K562 (cell line): ENCODE measurements around the gene CASR. TPM values are rescaled to one million over a fixed set of nuclear protein-coding genes. Genes with fewer than 3 reads are reported as not detected.

Source experiments
- ATAC-seq: fragments of 200-7000 bp; cut with Tn5 transposase; 3 replicates; pipeline ENCODE4 v1.9.1; 2020; ENCODE audit warnings: moderate library complexity
- BruUV-seq: library from RNA; stranded (reverse); fragments of 400-500 nt; replicated peaks from 2 replicates; lab custom pipeline; 2021; lab: Mats Ljungman, UMichigan
- CTCF ChIA-PET: fragments of 300-600 bp; formaldehyde crosslinking; extraction: SDS; loops from one replicate; lab custom pipeline; 2021; ENCODE audit warnings: low intra/inter-chr PET ratio; lab: Yijun Ruan, JAX
- POLR2A ChIA-PET: fragments of 300-600, 350-650 bp; sonication (Branson Sonifier 250); formaldehyde crosslinking; extraction: SDS; loops from one replicate; lab custom pipeline; 2021; ENCODE audit warnings: antibody characterized with exemption, inconsistent platforms; lab: Yijun Ruan, JAX
- DNase-seq, 4 experiments: peaks; one replicate each; pipeline versions ENCODE4 v3.0.0 to v3.0.0-alpha.2; 2011 to 2018; ENCODE audit warnings: low spot score in 3 of 4, mixed read lengths in 3 of 4; ENCODE audit errors: extremely low read depth in 1 of 4
- FAIRE-seq: peaks from 2 replicates; lab custom pipeline; 2011; peaks lifted over from hg19 to GRCh38; lab: Jason Lieb, UNC
- H2AFZ ChIP-seq: 2 replicates; pipeline ENCODE4 v1.6.0; 2011; ENCODE audit warnings: low read depth, low read length, control low read depth, inconsistent platforms
- H3K27ac ChIP-seq: fragments of 200-600 bp; 3 replicates; pipeline ENCODE4 v1.8.0; 2011; ENCODE audit warnings: low read depth, mild to moderate bottlenecking, control low read depth, inconsistent platforms, low read length, moderate library complexity, mixed read lengths; ENCODE audit errors: extremely low read depth
- H3K27me3 ChIP-seq, 2 experiments: fragments of 300-600 bp in 1 of 2; 2 replicates in 1 of 2; 3 replicates in 1 of 2; pipeline versions ENCODE4 v1.6.0 to v1.8.0; 2011; ENCODE audit warnings: inconsistent platforms in 2 of 2, low read length in 2 of 2, mild to moderate bottlenecking in 1 of 2, mixed read lengths in 1 of 2, moderate library complexity in 1 of 2; ENCODE audit not compliant: control insufficient read depth in 2 of 2, insufficient read depth in 2 of 2
- H3K36me3 ChIP-seq: fragments of 300-600 bp; 3 replicates; pipeline ENCODE4 v1.8.0; 2011; ENCODE audit warnings: mild to moderate bottlenecking, low read length, inconsistent platforms; ENCODE audit not compliant: control insufficient read depth, insufficient read depth
- H3K4me1 ChIP-seq, 2 experiments: fragments of 200-600 bp in 1 of 2; replicated peaks in 1 of 2; 2 replicates in 1 of 2; 3 replicates in 1 of 2; pipeline versions ENCODE4 v1.5.1 to v1.8.0; 2011; ENCODE audit warnings: inconsistent platforms in 2 of 2, low read length in 2 of 2, mild to moderate bottlenecking in 1 of 2, mixed read lengths in 1 of 2, moderate library complexity in 1 of 2; ENCODE audit not compliant: control insufficient read depth in 2 of 2, insufficient read depth in 2 of 2
- H3K4me2 ChIP-seq: 2 replicates; pipeline ENCODE4 v1.6.1; 2011; ENCODE audit warnings: low read length, control low read depth, inconsistent platforms, mixed read lengths; ENCODE audit not compliant: insufficient read depth
- H3K4me3 ChIP-seq: fragments of 200-600 bp; sonication (generic), shearing (Covaris generic); 2 replicates; pipeline ENCODE4 v1.5.1; 2016; ENCODE audit warnings: control low read depth, inconsistent platforms
- H3K79me2 ChIP-seq: fragments of 200-600 bp; 3 replicates; pipeline ENCODE4 v1.8.0; 2011; ENCODE audit warnings: low read length, inconsistent platforms; ENCODE audit not compliant: control insufficient read depth, insufficient read depth
- H3K9ac ChIP-seq, 2 experiments: 2 replicates each; pipeline versions ENCODE4 v1.6.0 to v1.6.1; 2011; ENCODE audit warnings: low read depth in 2 of 2, low read length in 2 of 2, control low read depth in 1 of 2, inconsistent platforms in 1 of 2, mild to moderate bottlenecking in 1 of 2, mixed read lengths in 1 of 2; ENCODE audit not compliant: insufficient read depth in 1 of 2
- H3K9me1 ChIP-seq: one replicate; pipeline ENCODE4 v1.6.0; 2011; ENCODE audit warnings: inconsistent platforms, mild to moderate bottlenecking, low read length, moderate library complexity; ENCODE audit not compliant: control insufficient read depth, insufficient read depth
- H3K9me3 ChIP-seq: replicated peaks from 2 replicates; pipeline ENCODE4 v1.5.1; 2011; ENCODE audit warnings: low read depth, low read length, inconsistent platforms; ENCODE audit not compliant: control insufficient read depth, insufficient read depth
- H4K20me1 ChIP-seq: replicated peaks from 2 replicates; pipeline ENCODE4 v1.6.1; 2011; ENCODE audit warnings: low read length, inconsistent platforms, mixed read lengths; ENCODE audit not compliant: control insufficient read depth, insufficient read depth
- CREBBP ChIP-seq: IDR thresholded peaks from one replicate; pipeline ENCODE4 v1.6.1; 2012; ENCODE audit warnings: low read depth, mild to moderate bottlenecking, control low read depth, inconsistent platforms, low read length
- HDAC1 ChIP-seq, 2 experiments: fragments of 450-650 bp; IDR thresholded peaks; 2 replicates each; pipeline ENCODE4 v1.6.1; 2016 to 2017; ENCODE audit warnings: inconsistent platforms in 1 of 2, mild to moderate bottlenecking in 1 of 2, moderate library complexity in 1 of 2
- HNRNPLL ChIP-seq: fragments of 200-400 bp; formaldehyde crosslinking; IDR thresholded peaks from 2 replicates; pipeline ENCODE4 v1.6.1; 2017; ENCODE audit warnings: low read length, low read depth, mild to moderate bottlenecking; ENCODE audit not compliant: poor library complexity, severe bottlenecking
- MCM2 ChIP-seq: fragments of 450-650 bp; IDR thresholded peaks from 2 replicates; pipeline ENCODE4 v1.6.1; 2017; ENCODE audit warnings: low read depth, mild to moderate bottlenecking
- SIN3A ChIP-seq, 2 experiments: fragments of 150-350 bp in 1 of 2; IDR thresholded peaks; 2 replicates each; pipeline ENCODE4 v1.6.1; 2011 to 2016; ENCODE audit warnings: borderline replicate concordance in 2 of 2, low read depth in 2 of 2, low read length in 2 of 2, mild to moderate bottlenecking in 2 of 2, moderate library complexity in 2 of 2; ENCODE audit not compliant: control insufficient read depth in 1 of 2
- SIN3B ChIP-seq: fragments of 450-650 bp; IDR thresholded peaks from 2 replicates; pipeline ENCODE4 v1.6.1; 2017; ENCODE audit warnings: low read depth, mild to moderate bottlenecking, moderate library complexity
- TFAM ChIP-seq: fragments of 250-450 bp; sonication (Bioruptor Pico); conservative IDR thresholded peaks from 2 replicates; pipeline ENCODE4 v1.5.0; 2021; ENCODE audit warnings: mild to moderate bottlenecking, moderate library complexity
- TGIF2 ChIP-seq: sonication (generic); formaldehyde crosslinking; IDR thresholded peaks from 2 replicates; pipeline ENCODE4 v1.8.1; 2022; ENCODE audit warnings: mild to moderate bottlenecking, missing genetic modification reagents, moderate library complexity
- XRCC3 ChIP-seq: fragments of 450-650 bp; IDR thresholded peaks from 2 replicates; pipeline ENCODE4 v1.6.1; 2017; ENCODE audit warnings: mild to moderate bottlenecking, moderate library complexity
- ZNF445 ChIP-seq: fragments of 250-450 bp; sonication (Bioruptor Pico); IDR thresholded peaks from 2 replicates; pipeline ENCODE4 v1.4.0; 2020; ENCODE audit warnings: low read depth, mild to moderate bottlenecking, moderate library complexity
- ZNF696 ChIP-seq: fragments of 250-450 bp; sonication (Bioruptor Pico); conservative IDR thresholded peaks from 2 replicates; pipeline ENCODE4 v1.4.0; 2020; ENCODE audit warnings: mild to moderate bottlenecking, moderate library complexity
- WGBS: fragments of 100-300 bp; shearing (Covaris generic); methylation state at CpG from one replicate; pipeline ENCODE4 v1.1.6; 2016; ENCODE audit warnings: low coverage, mixed read lengths; ENCODE audit not compliant: insufficient coverage; ENCODE audit errors: missing lambda C conversion rate; 5-methylcytosine and 5-hydroxymethylcytosine counted together
- in situ Hi-C: fragments of 300-500 bp; cut with MboI; formaldehyde crosslinking; loops from 4 replicates; pipeline ENCODE4 v1.15.0; 2018; ENCODE audit warnings: inconsistent platforms, mixed read lengths
- intact Hi-C: fragments of 100-400 bp; cut with micrococcal nuclease; formaldehyde crosslinking; loops from 2 replicates; pipeline ENCODE4 v1.14.2; 2022
- polyA plus RNA-seq, 8 experiments: library from polyadenylated mRNA; depleted of rRNA in 4 of 8; stranded (reverse) in 5 of 8; unstranded in 3 of 8; fragments of >200 nt; fragmentation: Nextera tagmentation in 2 of 8; fragmentation: Illumina TruSeq in 1 of 8; extraction: Ambion mirVana in 2 of 8; extraction: Trizol in 1 of 8; gene quantifications; 2 replicates each; pipeline versions ENCODE4 v1.2.1 to v1.2.3, GENCODE V29; 2011 to 2014; ENCODE audit warnings: inconsistent platforms in 1 of 8, missing spikeins in 1 of 8
- total RNA-seq, 7 experiments: library from RNA; depleted of rRNA in 6 of 7; stranded (reverse); fragments of >200 nt in 6 of 7; fragmentation: Illumina TruSeq in 2 of 7; extraction: Trizol in 2 of 7; gene quantifications; 2 replicates each; pipeline versions ENCODE4 v1.2.1 to v1.2.3, GENCODE V29; 2011 to 2021; ENCODE audit warnings: low replicate concordance in 1 of 7
- TF ChIP-seq, protein P1 (sequence below): fragments of 250-450 bp; sonication (Bioruptor Pico); IDR thresholded peaks from 2 replicates; pipeline ENCODE4 v1.8.0; 2022; ENCODE audit warnings: moderate library complexity, mild to moderate bottlenecking, inconsistent platforms
- TF ChIP-seq, protein P2 (sequence below): fragments of 250-450 bp; sonication (Bioruptor Pico); IDR thresholded peaks from 2 replicates; pipeline ENCODE4 v1.4.0; 2020; ENCODE audit warnings: mild to moderate bottlenecking, moderate library complexity
- TF ChIP-seq, protein P3 (sequence below): sonication (generic); formaldehyde crosslinking; IDR thresholded peaks from 2 replicates; pipeline ENCODE4 v1.8.0; 2023; ENCODE audit warnings: mild to moderate bottlenecking, missing genetic modification reagents

CASR gene
- total and polyA plus RNA-seq, 9 of the 15 experiments (the other 6 are each of a cell fraction or from before 2014, with no cell fraction given): not detected

DNA sequence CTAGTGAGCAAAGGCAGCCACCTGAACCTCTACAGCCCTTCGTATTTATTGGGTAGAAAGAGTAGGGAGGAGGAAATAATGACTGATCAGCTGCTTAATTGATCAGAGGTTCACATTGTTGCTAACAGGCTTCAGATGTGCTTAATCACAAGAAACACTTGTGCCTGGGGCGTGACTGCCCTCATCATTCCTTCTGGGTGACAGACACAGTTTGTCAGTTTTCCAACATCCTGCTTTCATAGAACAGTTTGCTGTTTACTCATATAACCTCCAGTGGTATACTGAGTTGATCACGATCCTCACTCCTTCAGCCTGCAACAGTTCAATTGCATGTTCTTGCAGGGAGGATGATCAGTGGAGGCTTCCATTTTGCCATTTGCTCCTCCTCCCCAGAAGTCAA lies 13.6 kb upstream of the CASR start:
- ATAC-seq (no peak), DNase-seq (no peak), FAIRE-seq (no peak)
- BruUV-seq: no TSS peak
- Histone ChIP-seq H3K79me2 (no peaks in the 10 kb centered on the region), H3K27me3 (no peaks in the 10 kb centered on the region), H3K9me3 (no peaks in the 10 kb centered on the region), H4K20me1 (no peaks in the 10 kb centered on the region), H3K36me3 (no peaks in the 10 kb centered on the region), H3K9ac (no peak overlapping the region), H2AFZ (no peak overlapping the region), H3K9me1 (no peaks in the 10 kb centered on the region), H3K4me1 (no peaks in the 10 kb centered on the region), H3K27ac (no peak overlapping the region), H3K4me3 (no peak overlapping the region), H3K4me2 (no peak overlapping the region)
- in situ Hi-C loops: no loop called here
- POLR2A ChIA-PET: no interaction called here
- CTCF ChIA-PET: no interaction called here
- 7% methylated on average over 3 of the region's 3 CpGs for WGBS
- intact Hi-C loops: no loop called here
- TF ChIP-seq, protein P1, sequence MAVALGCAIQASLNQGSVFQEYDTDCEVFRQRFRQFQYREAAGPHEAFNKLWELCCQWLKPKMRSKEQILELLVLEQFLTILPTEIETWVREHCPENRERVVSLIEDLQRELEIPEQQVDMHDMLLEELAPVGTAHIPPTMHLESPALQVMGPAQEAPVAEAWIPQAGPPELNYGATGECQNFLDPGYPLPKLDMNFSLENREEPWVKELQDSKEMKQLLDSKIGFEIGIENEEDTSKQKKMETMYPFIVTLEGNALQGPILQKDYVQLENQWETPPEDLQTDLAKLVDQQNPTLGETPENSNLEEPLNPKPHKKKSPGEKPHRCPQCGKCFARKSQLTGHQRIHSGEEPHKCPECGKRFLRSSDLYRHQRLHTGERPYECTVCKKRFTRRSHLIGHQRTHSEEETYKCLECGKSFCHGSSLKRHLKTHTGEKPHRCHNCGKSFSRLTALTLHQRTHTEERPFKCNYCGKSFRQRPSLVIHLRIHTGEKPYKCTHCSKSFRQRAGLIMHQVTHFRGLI (CRISPR knock-in tag): no peak
- TF ChIP-seq TFAM (CRISPR knock-in tag): no peak
- TF ChIP-seq MCM2: no peak
- TF ChIP-seq XRCC3: no peak
- TF ChIP-seq, protein P2, sequence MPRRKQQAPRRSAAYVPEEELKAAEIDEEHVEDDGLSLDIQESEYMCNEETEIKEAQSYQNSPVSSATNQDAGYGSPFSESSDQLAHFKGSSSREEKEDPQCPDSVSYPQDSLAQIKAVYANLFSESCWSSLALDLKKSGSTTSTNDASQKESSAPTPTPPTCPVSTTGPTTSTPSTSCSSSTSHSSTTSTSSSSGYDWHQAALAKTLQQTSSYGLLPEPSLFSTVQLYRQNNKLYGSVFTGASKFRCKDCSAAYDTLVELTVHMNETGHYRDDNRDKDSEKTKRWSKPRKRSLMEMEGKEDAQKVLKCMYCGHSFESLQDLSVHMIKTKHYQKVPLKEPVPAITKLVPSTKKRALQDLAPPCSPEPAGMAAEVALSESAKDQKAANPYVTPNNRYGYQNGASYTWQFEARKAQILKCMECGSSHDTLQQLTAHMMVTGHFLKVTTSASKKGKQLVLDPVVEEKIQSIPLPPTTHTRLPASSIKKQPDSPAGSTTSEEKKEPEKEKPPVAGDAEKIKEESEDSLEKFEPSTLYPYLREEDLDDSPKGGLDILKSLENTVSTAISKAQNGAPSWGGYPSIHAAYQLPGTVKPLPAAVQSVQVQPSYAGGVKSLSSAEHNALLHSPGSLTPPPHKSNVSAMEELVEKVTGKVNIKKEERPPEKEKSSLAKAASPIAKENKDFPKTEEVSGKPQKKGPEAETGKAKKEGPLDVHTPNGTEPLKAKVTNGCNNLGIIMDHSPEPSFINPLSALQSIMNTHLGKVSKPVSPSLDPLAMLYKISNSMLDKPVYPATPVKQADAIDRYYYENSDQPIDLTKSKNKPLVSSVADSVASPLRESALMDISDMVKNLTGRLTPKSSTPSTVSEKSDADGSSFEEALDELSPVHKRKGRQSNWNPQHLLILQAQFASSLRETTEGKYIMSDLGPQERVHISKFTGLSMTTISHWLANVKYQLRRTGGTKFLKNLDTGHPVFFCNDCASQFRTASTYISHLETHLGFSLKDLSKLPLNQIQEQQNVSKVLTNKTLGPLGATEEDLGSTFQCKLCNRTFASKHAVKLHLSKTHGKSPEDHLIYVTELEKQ: no peak
- TF ChIP-seq ZNF445: no peak
- no peak for TF ChIP-seq ZNF696
- TF ChIP-seq HNRNPLL: no peak
- no peak for TF ChIP-seq SIN3A (IDR thresholded peaks at IDR 0.05; ENCODE audit: borderline replicate concordance in 2 of 2, control insufficient read depth in 1 of 2, low read depth in 2 of 2, low read length in 2 of 2)
- TF ChIP-seq TGIF2 (CRISPR knock-in tag): no peak
- no peak for TF ChIP-seq SIN3B
- TF ChIP-seq HDAC1 (IDR thresholded peaks at IDR 0.05): no peak
- no peak for TF ChIP-seq CREBBP
- TF ChIP-seq, protein P3, sequence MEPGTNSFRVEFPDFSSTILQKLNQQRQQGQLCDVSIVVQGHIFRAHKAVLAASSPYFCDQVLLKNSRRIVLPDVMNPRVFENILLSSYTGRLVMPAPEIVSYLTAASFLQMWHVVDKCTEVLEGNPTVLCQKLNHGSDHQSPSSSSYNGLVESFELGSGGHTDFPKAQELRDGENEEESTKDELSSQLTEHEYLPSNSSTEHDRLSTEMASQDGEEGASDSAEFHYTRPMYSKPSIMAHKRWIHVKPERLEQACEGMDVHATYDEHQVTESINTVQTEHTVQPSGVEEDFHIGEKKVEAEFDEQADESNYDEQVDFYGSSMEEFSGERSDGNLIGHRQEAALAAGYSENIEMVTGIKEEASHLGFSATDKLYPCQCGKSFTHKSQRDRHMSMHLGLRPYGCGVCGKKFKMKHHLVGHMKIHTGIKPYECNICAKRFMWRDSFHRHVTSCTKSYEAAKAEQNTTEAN (CRISPR knock-in tag): no peak
